GM21717 (cell line): ENCODE measurements around the gene RPS6KA5.

ENCODE experiments used
- ATAC-seq: cut with Tn5 transposase; IDR thresholded peaks from one replicate; pipeline ENCODE4 v1.9.1; 2021; ENCODE audit warnings: mild to moderate bottlenecking, moderate library complexity; ENCODE audit not compliant: unreplicated experiment

Gene RPS6KA5

DNA sequence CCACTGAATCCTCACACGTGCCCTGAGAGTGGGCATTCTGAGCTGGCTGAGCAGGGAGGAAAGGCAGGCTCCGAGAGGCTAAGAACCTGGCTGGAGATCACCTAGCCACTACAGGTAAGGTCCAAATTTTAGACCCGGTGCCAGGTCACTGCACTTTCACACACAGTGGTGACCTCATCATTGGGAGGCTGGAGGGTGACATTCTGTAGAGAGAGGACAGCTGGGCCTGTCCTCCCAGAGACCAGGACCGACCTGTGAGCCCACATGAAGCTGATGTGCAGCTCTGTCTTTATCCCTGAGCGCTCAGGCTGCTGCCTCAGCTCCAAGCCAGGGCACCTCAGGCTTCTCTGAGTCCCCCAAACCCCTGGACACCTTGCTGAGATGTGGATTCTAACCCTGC lies 248.3 kb downstream of the RPS6KA5 start:
- no peak for ATAC-seq

DNA sequence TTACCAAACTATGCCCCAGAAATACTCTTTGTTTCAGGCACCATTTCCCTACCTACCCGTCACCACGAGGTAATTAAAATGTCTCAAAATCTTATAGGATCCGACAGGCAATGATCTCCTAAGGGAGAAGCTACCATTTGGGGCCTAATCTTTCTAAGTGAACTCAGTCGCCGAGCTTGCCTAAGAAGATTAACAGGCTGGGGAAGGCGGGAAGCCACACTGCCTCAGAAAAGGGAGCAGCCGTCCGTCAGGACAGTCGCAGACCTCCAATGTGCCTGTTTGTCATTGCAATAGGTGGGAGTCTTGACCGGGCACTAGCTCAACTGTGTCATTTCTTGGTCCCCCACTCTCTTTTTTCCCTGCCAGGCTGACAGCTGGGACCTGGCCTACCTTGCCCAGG lies 248.8 kb downstream of the RPS6KA5 start:
- ATAC-seq = no peak

DNA sequence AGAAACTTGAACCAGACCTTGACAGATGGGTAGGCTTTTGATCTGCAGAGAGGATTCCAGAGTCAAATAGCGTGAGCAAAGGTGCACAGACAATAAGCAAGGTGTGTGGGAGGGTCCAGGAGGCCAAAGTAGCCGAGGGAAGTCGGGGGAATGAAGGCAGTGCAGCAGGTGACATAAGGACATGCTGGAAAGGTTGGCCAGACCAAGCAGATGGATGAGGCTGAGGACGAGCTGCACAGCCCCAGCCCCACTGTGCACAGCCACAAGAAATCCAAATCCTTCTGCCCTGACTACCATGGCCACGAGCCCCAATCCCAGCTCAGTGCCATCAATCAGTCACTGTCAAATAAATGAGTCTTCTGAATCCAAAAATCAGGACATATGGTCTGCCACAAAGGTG lies 249.6 kb downstream of the RPS6KA5 start:
- ATAC-seq = no peak

DNA sequence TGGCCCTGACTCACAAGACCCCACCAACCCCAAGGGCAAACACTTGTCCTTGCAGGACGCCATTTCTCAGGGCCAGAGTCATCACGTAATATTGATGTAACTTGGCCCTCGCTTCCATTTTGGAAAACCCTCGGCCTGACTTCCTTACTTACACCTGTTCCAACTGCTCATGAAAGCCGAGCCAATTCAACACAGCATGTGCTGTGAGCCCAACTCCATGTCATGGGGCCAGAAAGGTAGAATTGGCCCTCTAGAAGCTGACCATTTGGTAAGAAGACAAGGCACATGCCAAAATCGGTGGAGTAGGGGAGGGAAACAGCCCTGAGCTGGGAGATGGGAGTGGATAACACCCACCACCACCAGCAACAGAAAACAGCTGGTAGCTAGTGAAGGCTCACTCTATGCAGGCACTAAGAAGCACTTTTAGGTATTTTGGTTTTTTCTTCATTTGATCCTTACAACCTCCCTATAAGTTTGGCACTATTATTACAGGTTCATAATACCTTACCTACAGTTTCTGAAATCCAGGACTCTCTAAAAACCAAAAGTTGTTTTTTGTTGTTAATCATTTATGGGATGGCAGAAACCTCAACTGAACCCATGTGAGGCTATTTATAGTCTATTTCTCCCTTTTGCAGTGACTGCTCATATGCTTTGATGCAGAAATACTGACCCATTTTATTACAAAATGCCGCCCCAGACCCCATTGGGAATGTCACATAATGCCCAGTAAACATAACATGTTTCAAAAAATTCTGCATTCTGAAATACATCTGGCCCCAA lies 250.7 kb downstream of the RPS6KA5 start:
- ATAC-seq = no peak

DNA sequence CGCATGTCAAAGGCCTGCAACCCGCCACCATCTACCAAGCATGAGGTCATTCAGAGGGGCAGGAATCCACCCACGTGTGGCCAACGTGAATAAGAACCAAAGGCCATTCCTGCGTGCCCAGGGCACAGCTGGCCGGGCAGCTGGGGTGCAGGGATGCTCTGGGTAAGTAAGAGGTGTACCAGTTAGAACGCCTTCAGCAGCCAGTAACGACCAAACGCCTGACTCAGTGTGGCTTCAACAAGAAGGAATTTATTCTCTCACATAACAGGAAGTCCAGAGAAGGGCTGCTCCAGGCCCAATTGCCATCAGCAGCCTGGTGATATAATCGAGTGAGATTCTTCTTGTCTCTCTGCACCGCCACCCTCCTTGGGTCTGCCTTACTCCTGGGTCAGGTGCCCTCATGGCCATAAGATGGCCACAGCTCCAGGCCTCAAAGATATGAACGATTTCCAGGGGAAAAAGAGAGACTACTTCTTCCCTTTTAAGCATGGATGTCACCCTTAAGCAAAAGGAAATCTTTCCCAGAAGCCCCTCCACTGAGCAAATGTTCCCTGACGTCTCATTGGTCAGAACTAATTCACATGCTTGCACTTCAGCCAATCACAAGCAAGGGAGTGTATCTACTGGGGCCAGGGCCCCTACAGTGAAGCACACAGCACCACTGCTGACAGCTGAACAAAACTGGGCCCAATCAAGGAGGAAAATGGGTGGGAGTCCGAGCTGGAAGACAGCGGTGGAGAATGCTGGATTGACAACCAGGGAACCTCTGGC lies 251.5 kb downstream of the RPS6KA5 start:
- no peak for ATAC-seq

DNA sequence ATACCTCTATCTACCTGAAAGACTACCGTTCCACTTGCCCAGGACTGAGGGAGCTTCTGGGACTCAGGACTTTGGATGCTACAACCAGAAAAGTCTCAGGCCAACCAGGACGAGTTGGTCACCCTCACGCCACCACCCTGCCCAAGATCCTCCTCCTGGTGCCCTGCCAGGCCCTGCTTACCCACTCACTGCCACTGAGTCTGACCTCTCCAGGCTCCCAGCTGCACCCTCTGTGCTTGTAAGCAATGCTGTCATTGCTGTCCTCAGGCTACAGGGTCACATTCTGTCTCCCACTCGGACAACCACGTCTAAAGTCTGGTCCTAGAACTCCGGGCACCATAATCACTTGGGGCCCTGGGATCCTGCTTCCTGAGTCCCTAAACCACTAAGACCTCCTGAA lies 253.4 kb downstream of the RPS6KA5 start:
- no peak for ATAC-seq

DNA sequence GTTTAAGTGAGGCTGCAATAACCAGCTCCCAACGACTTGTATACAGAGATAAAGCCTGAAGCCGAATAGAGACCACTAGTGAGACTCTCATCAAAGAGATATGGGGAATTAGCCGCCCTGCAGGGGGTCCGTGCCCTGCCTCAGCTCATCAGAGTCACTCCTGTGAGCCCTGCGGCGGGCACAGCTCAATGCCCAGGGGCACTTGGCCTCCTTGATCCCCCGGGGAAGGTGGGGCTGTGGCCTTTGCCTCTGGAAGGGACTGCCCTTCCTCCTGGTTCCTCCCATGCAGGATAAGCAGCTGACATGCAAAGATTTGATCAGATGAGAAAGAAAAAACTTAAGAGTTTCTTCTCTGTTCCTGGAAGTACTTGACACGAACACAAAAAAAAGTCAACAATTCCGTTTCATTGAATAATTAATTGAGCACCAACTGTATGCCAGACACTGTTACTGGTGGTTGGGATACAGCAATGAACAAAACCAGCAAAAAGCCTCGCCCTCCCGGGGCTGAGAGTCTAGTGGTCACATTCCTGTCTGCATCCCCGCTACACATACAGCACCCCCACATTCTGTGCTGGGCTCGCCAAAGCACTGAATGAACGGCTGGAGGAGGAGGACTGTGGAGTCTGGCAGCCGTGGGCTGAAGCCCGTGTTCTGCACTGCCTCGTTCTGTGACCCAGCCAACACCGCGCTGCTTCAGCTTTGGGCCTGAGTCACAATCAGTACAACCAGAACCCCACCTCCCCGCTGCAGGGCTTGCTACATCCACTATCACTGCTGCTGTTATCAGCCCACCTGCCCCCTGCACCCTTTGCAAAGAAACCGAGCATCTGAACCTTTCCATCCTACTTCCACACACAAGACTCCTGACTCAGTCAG lies 254.5 kb downstream of the RPS6KA5 start:
- ATAC-seq = no peak

DNA sequence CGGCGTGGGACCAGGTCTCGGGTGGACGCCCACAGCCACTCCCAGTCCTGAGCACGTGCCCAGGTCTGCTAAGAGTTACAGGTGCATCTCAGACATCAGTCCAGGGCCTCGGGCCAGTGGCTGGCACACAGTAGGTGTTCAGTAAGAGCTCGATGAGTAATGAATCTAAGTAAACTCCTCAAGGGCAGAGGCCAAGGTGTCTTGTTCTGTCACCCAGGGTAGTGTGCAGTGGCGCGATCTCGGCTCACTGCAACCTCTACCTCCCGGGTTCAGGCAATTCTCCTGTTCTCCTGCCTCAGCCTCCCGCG lies 255.4 kb downstream of the RPS6KA5 start:
- ATAC-seq = no peak

DNA sequence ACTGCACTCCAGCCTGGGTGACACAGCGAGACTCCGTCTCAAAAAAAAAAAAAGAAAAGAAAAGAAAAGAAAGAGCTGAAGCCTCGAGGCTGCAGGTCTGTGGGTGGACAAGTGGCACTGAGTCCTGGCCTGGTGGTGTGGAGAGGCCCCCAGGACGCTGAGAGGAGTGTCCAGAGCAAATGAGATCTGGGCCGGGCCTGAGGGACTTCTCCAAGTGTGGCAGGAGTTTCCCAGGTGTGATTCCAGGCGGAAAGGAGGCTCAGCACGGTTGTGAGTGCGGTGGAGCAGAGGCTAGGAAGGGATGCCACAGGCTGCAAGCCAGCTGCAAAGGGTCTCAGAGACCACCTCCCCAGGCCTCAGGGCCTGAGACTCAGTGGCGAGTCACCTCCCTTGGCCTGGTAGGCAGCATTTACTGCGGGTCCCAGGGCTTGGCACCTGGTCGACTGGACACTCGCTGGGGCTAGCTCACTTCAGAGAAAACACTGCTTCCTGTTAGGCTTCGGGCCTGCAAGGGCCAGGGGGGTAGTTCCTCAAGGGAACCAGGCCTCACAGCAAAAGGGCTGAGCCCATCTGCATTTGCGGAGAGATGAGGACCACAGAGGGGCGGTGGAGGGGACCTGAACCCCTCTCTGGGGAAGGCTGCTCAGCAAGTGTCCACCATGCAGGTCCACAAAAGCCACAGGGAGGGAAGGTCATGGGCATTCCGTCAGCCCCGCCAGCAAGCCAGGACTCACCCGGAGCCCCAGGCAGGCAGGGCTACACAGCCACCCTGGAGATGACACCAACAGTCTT lies 256.0 kb downstream of the RPS6KA5 start:
- no peak for ATAC-seq

DNA sequence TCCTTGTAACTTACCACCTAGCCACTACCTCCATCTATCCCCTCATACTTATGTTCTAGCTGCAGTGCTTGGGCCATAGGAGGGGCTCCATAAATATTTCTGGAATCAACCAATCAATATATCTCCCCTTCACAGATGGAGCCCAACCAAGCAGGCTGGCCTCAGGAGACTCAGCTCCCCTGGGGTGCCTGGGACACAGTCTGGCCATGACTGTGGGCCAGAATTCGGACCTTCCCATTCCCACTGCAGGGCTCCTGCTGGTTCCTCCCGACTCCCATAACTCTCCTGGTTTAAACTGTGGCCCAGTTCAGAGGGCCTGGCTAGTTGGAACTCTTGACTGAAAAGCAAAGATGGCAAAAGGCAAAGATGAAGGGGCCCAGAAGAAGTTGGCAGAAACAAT lies 257.2 kb downstream of the RPS6KA5 start:
- ATAC-seq = no peak

DNA sequence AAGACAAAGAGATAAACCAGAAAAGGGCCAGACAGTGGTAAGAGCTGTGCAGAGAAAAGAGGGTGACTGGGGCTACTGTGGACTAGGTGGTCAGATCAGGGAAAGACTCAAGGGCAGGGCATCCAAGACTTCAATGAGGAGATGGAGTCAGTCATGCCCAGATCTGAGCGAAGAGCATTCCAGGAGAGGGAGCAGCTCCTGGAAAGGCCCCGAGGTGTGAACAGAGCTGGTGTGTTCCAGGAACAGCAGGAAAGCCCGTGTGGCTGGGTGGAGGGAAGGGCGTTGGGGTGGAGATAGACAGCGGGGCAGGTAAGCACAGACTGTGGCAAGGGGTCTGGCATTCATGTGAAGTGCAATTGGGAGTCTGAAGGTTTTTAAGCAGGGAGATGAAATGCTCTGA lies 261.0 kb downstream of the RPS6KA5 start:
- no peak for ATAC-seq

DNA sequence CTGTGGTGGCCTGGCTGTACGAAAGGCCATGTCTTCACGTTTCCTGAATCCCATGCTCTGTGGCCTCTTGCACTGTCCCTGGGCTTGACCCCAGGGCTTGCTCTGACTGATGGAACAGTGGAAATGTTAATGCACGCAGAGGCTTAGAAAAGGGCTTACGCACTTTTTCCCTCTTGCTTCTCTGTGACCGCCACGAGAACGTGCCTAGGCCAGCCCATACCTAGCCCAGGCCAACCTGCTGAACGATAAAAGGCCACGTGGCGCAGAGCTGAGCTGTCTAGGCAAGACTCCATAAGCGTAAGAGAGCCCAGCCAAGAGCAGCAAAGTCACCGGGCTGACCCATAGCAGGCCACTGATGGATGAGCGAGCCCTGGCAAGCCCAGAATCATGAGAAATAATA lies 262.5 kb downstream of the RPS6KA5 start:
- no peak for ATAC-seq
